Liver (tissue), 9 donors: ENCODE data around the gene SALL1. TPM values are rescaled to one million over a fixed set of nuclear protein-coding genes. Genes with fewer than 3 reads are reported as not detected.

ENCODE experiments used
- DNase-seq: peaks from one replicate; pipeline ENCODE4 v3.0.0-alpha.2; 2017; ENCODE audit warnings: low spot score
- H3K27ac ChIP-seq, 2 donors: one replicate each; pipeline ENCODE4 v1.7.0; 2013; ENCODE audit warnings: inconsistent platforms in 2 of 2, low read length in 2 of 2, control low read depth in 1 of 2, low read depth in 1 of 2, mild to moderate bottlenecking in 1 of 2
- H3K27me3 ChIP-seq, 4 donors: one replicate each; pipeline versions ENCODE4 v1.6.1 to v1.7.0; 2013; ENCODE audit warnings: low read length in 3 of 4, inconsistent platforms in 1 of 4, mild to moderate bottlenecking in 1 of 4, moderate library complexity in 1 of 4; ENCODE audit not compliant: control insufficient read depth in 4 of 4, insufficient read depth in 4 of 4
- H3K36me3 ChIP-seq, 4 donors: one replicate each; pipeline versions ENCODE4 v1.6.1 to v1.7.0; 2013; ENCODE audit warnings: low read length in 3 of 4, mild to moderate bottlenecking in 3 of 4, low read depth in 1 of 4, moderate library complexity in 1 of 4; ENCODE audit not compliant: control insufficient read depth in 4 of 4, insufficient read depth in 3 of 4
- H3K4me1 ChIP-seq, 4 donors: one replicate each; pipeline versions ENCODE4 v1.6.1 to v1.7.0; 2013; ENCODE audit warnings: low read length in 3 of 4, mild to moderate bottlenecking in 3 of 4, moderate library complexity in 1 of 4; ENCODE audit not compliant: control insufficient read depth in 4 of 4, insufficient read depth in 4 of 4
- H3K4me3 ChIP-seq, 3 donors: one replicate each; pipeline versions ENCODE4 v1.6.1 to v1.7.0; 2013; ENCODE audit warnings: low read length in 3 of 3, control low read depth in 1 of 3, low read depth in 1 of 3, mild to moderate bottlenecking in 1 of 3
- H3K9ac ChIP-seq, 2 donors: one replicate each; pipeline ENCODE4 v1.7.0; 2013; ENCODE audit warnings: low read length in 2 of 2, mild to moderate bottlenecking in 2 of 2, moderate library complexity in 2 of 2, control low read depth in 1 of 2, low read depth in 1 of 2
- H3K9me3 ChIP-seq, 4 donors: one replicate each; pipeline versions ENCODE4 v1.6.1 to v1.7.0; 2013; ENCODE audit warnings: low read length in 3 of 4; ENCODE audit not compliant: control insufficient read depth in 4 of 4
- EGR1 ChIP-seq, 2 donors: IDR thresholded peaks; 2 replicates each; pipeline ENCODE4 v1.6.1; 2016 to 2018; ENCODE audit warnings: antibody characterized with exemption in 2 of 2, low read depth in 2 of 2
- FOXA1 ChIP-seq: IDR thresholded peaks from 2 replicates; pipeline ENCODE4 v1.6.1; 2016; ENCODE audit warnings: antibody characterized with exemption
- FOXA2 ChIP-seq: IDR thresholded peaks from 2 replicates; pipeline ENCODE4 v1.6.1; 2016; ENCODE audit warnings: antibody characterized with exemption
- GABPA ChIP-seq, 2 donors: IDR thresholded peaks in 1 of 2; conservative IDR thresholded peaks in 1 of 2; 2 replicates each; pipeline ENCODE4 v1.6.1; 2016; ENCODE audit warnings: antibody characterized with exemption in 2 of 2, mild to moderate bottlenecking in 1 of 2, moderate library complexity in 1 of 2
- HNF4A ChIP-seq, 2 donors: conservative IDR thresholded peaks; 2 replicates each; pipeline ENCODE4 v1.6.1; 2016; ENCODE audit warnings: antibody characterized with exemption in 2 of 2, mild to moderate bottlenecking in 2 of 2
- HNF4G ChIP-seq: IDR thresholded peaks from 2 replicates; pipeline ENCODE4 v1.6.1; 2016; ENCODE audit warnings: antibody characterized with exemption
- JUND ChIP-seq, 2 donors: IDR thresholded peaks; 2 replicates each; pipeline ENCODE4 v1.6.1; 2016; ENCODE audit warnings: antibody characterized with exemption in 2 of 2
- NR2F2 ChIP-seq: IDR thresholded peaks from 2 replicates; pipeline ENCODE4 v1.6.1; 2016; ENCODE audit warnings: antibody characterized with exemption
- RAD21 ChIP-seq, 2 donors: IDR thresholded peaks; 2 replicates each; pipeline ENCODE4 v1.6.1; 2016; ENCODE audit warnings: antibody characterized with exemption in 2 of 2, mild to moderate bottlenecking in 2 of 2
- RXRA ChIP-seq, 2 donors: IDR thresholded peaks; 2 replicates each; pipeline ENCODE4 v1.6.1; 2017 to 2018; ENCODE audit warnings: antibody characterized with exemption in 2 of 2, mild to moderate bottlenecking in 1 of 2
- SP1 ChIP-seq: IDR thresholded peaks from 2 replicates; pipeline ENCODE4 v1.6.1; 2018; ENCODE audit warnings: antibody characterized with exemption, mild to moderate bottlenecking
- TAF1 ChIP-seq: conservative IDR thresholded peaks from 2 replicates; pipeline ENCODE4 v1.6.1; 2016; ENCODE audit warnings: antibody characterized with exemption, mild to moderate bottlenecking
- YY1 ChIP-seq: IDR thresholded peaks from 2 replicates; pipeline ENCODE4 v1.6.1; 2016; ENCODE audit warnings: antibody characterized with exemption, mild to moderate bottlenecking
- WGBS: extraction: QIAGEN DNeasy Blood & Tissue Kit; methylation state at CpG from one replicate; pipeline ENCODE4 v1.1.7; 2013; 5-methylcytosine and 5-hydroxymethylcytosine counted together
- polyA plus RNA-seq, 2 donors: library from polyadenylated mRNA; stranded (reverse) in 1 of 2; unstranded in 1 of 2; fragments of 200-250 nt in 1 of 2; fragments of >200 nt in 1 of 2; fragmentation: Nextera tagmentation in 1 of 2; extraction: Ambion mirVana in 1 of 2; gene quantifications; one replicate each; pipeline versions ENCODE4 v1.2.1 to v1.2.3, GENCODE V29; 2013 to 2015
- total RNA-seq, 2 donors: library from RNA; depleted of rRNA; stranded (reverse); fragments of >200 nt; gene quantifications; one replicate each; pipeline ENCODE4 v1.2.3, GENCODE V29; 2014
- TF ChIP-seq, protein P1 (sequence below): IDR thresholded peaks from 2 replicates; pipeline ENCODE4 v1.6.1; 2016; ENCODE audit warnings: antibody characterized with exemption
- TF ChIP-seq, protein P2 (sequence below): IDR thresholded peaks from 2 replicates; pipeline ENCODE4 v1.6.1; 2016; ENCODE audit warnings: antibody characterized with exemption
- TF ChIP-seq, protein P3 (sequence below): IDR thresholded peaks from 2 replicates; pipeline ENCODE4 v1.6.1; 2016; ENCODE audit warnings: antibody characterized with exemption
- TF ChIP-seq, protein P4 (sequence below): IDR thresholded peaks from 2 replicates; pipeline ENCODE4 v1.6.1; 2016; ENCODE audit warnings: antibody characterized with exemption, mild to moderate bottlenecking
- TF ChIP-seq, protein P5 (sequence below): fragments of 150-350 bp; IDR thresholded peaks from 2 replicates; pipeline ENCODE4 v1.5.1; 2017; ENCODE audit warnings: improper control_type of control experiment, low read depth, low read length; ENCODE audit not compliant: missing input control
- donor health status: healthy.
- donor health status: healthy.
- donor health status: healthy.
- donor health status: healthy.
- donor health status: healthy.

Gene SALL1
- total and polyA plus RNA-seq, 4 donors, result 1.8 to 13.4 (median 11.7) TPM

DNA sequence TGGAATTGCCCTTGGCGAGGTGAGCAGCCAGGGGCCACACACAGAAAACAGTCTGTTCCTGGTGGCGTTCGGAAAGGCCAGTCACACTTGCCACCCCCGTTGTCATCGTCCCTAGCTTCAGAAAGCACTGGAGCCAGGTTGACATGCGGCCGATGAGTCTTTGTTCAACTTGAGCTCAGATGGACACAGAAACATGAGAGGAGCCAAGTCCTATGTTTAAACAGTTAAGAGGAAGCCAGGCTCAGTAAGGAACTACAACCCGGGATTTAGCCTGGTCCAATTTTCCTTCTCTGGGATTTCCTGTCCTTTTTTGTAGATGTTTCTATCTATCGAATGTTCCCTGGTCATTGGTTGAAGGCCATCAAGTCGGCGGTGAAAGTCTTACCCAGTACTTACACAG lies 19.5 kb downstream of the SALL1 start:
- Histone ChIP-seq H3K4me1 (peaks cover 11 to 21% (median 14%) of the 10 kb centered on the region in 4 donors), H3K9me3 (no peaks in the 10 kb centered on the region), H3K27ac (peak overlapping the region; percentile 2 to 47), H3K36me3 (peaks cover 0 to 7% (median 2%) of the 10 kb centered on the region in 4 donors), H3K9ac (no peak overlapping the region), H3K4me3 (no peak overlapping the region), H3K27me3 (no peaks in the 10 kb centered on the region)
- DNase-seq, result no peak
- WGBS, result 53% methylated on average over 11 of the region's 11 CpGs
- TF ChIP-seq RXRA (IDR thresholded peaks at IDR 0.05), result no peak
- TF ChIP-seq, protein P1, sequence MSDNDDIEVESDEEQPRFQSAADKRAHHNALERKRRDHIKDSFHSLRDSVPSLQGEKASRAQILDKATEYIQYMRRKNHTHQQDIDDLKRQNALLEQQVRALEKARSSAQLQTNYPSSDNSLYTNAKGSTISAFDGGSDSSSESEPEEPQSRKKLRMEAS, result peak; percentile 52
- peak in 1 of 2 donors; percentile 25 for TF ChIP-seq RAD21 (IDR thresholded peaks at IDR 0.05)

DNA sequence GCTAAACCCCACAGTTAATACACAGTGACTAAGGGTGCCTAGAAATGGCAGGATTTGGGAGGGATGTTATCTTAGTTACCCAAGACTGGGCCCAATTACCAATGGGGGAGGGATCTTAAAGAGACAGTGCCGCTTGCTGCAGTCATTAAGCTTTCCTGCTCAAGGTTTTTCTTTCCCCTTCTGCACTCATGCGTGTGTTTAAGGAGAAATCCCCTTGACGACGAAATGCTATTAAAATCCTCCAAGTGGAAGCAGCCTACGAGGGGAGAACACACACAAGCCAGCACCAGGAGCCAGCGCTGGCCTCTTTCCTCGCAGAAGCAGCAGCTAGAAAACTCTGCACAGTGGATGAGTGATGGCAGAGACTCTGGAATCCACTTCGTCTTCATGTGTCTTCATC lies 22.0 kb downstream of the SALL1 start:
- Histone ChIP-seq H3K27ac (no peak overlapping the region), H3K27me3 (no peaks in the 10 kb centered on the region), H3K36me3 (no peaks in the 10 kb centered on the region), H3K4me3 (no peak overlapping the region), H3K9me3 (no peaks in the 10 kb centered on the region), H3K9ac (no peak overlapping the region), H3K4me1 (peaks cover 6 to 38% (median 27%) of the 10 kb centered on the region in 4 donors)
- WGBS, result 68% methylated on average over 8 of the region's 8 CpGs
- TF ChIP-seq TAF1 (no peak), HNF4A (conservative IDR thresholded peaks at IDR 0.05) (peak; percentile 9 to 45), RAD21 (IDR thresholded peaks at IDR 0.05) (peak; percentile 14 to 30), NR2F2 (no peak), SP1 (no peak), HNF4G (no peak), FOXA2 (peak; percentile 5), GABPA (IDR thresholded peaks at IDR 0.05 in 1 of 2, conservative IDR thresholded peaks at IDR 0.05 in 1 of 2) (no peak), EGR1 (IDR thresholded peaks at IDR 0.05; ENCODE audit: low read depth in 2 of 2) (no peak), YY1 (peak; percentile 39), FOXA1 (no peak), RXRA (IDR thresholded peaks at IDR 0.05) (peak in 1 of 2 donors; percentile 33), JUND (IDR thresholded peaks at IDR 0.05) (no peak)
- TF ChIP-seq, protein P2, sequence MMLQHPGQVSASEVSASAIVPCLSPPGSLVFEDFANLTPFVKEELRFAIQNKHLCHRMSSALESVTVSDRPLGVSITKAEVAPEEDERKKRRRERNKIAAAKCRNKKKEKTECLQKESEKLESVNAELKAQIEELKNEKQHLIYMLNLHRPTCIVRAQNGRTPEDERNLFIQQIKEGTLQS, result no peak
- TF ChIP-seq, protein P3, sequence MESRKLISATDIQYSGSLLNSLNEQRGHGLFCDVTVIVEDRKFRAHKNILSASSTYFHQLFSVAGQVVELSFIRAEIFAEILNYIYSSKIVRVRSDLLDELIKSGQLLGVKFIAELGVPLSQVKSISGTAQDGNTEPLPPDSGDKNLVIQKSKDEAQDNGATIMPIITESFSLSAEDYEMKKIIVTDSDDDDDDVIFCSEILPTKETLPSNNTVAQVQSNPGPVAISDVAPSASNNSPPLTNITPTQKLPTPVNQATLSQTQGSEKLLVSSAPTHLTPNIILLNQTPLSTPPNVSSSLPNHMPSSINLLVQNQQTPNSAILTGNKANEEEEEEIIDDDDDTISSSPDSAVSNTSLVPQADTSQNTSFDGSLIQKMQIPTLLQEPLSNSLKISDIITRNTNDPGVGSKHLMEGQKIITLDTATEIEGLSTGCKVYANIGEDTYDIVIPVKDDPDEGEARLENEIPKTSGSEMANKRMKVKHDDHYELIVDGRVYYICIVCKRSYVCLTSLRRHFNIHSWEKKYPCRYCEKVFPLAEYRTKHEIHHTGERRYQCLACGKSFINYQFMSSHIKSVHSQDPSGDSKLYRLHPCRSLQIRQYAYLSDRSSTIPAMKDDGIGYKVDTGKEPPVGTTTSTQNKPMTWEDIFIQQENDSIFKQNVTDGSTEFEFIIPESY, result no peak
- TF ChIP-seq, protein P4, sequence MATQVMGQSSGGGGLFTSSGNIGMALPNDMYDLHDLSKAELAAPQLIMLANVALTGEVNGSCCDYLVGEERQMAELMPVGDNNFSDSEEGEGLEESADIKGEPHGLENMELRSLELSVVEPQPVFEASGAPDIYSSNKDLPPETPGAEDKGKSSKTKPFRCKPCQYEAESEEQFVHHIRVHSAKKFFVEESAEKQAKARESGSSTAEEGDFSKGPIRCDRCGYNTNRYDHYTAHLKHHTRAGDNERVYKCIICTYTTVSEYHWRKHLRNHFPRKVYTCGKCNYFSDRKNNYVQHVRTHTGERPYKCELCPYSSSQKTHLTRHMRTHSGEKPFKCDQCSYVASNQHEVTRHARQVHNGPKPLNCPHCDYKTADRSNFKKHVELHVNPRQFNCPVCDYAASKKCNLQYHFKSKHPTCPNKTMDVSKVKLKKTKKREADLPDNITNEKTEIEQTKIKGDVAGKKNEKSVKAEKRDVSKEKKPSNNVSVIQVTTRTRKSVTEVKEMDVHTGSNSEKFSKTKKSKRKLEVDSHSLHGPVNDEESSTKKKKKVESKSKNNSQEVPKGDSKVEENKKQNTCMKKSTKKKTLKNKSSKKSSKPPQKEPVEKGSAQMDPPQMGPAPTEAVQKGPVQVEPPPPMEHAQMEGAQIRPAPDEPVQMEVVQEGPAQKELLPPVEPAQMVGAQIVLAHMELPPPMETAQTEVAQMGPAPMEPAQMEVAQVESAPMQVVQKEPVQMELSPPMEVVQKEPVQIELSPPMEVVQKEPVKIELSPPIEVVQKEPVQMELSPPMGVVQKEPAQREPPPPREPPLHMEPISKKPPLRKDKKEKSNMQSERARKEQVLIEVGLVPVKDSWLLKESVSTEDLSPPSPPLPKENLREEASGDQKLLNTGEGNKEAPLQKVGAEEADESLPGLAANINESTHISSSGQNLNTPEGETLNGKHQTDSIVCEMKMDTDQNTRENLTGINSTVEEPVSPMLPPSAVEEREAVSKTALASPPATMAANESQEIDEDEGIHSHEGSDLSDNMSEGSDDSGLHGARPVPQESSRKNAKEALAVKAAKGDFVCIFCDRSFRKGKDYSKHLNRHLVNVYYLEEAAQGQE, result no peak
- TF ChIP-seq, protein P5, sequence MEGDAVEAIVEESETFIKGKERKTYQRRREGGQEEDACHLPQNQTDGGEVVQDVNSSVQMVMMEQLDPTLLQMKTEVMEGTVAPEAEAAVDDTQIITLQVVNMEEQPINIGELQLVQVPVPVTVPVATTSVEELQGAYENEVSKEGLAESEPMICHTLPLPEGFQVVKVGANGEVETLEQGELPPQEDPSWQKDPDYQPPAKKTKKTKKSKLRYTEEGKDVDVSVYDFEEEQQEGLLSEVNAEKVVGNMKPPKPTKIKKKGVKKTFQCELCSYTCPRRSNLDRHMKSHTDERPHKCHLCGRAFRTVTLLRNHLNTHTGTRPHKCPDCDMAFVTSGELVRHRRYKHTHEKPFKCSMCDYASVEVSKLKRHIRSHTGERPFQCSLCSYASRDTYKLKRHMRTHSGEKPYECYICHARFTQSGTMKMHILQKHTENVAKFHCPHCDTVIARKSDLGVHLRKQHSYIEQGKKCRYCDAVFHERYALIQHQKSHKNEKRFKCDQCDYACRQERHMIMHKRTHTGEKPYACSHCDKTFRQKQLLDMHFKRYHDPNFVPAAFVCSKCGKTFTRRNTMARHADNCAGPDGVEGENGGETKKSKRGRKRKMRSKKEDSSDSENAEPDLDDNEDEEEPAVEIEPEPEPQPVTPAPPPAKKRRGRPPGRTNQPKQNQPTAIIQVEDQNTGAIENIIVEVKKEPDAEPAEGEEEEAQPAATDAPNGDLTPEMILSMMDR, result no peak
- TF ChIP-seq, protein P1, result peak; percentile 74
- no peak for DNase-seq
